Measurements from ENCODE around the gene ATP6V1E1. TPM values are rescaled to one million over a fixed set of nuclear protein-coding genes. Genes with fewer than 3 reads are reported as not detected.

The ATP6V1E1 gene
- total RNA-seq, 1 experiment from 2014 or later: 89.2 TPM

DNA sequence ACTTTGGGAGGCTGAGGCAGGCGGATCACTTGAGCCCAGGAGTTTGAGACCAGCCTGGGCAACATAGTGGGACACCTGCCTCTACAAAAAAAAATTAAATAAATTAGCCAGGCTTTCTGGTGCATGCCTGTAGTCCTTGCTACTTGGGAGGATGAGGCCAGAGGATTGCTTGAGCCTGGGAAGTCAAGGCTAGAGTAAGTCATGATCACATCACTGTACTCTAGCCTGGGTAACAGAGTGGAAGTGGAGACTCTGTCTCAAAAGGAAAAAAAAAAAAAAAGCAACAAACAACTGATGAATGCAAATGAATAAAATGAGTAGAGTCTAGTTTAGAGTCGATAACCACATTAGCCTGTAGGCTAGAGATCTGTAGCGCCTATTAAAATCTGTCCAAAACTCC is 6.1 kb upstream of the ATP6V1E1 start:
- no peak overlapping the region for H3K23ac ChIP-seq (ENCODE audit: insufficient read length, low read depth, low read length)
- H3T11ph ChIP-seq (ENCODE audit: low read length): no peak overlapping the region
- H4K8ac ChIP-seq (replicated peaks; ENCODE audit: insufficient read length, low read depth, low read length): no peak overlapping the region
- no peaks in the 10 kb centered on the region for H3K79me1 ChIP-seq (ENCODE audit: insufficient read depth, low read depth, low read length, poor library complexity, severe bottlenecking)
- 0 out of 2 replicates have a peak, but pooled peaks cover 3% of the 10 kb centered on the region for H3K79me2 ChIP-seq (ENCODE audit: insufficient read depth, low read length)
- no peaks in the 10 kb centered on the region; the same call in 1 of the 2 replicates for H3K4me1 ChIP-seq (ENCODE audit: insufficient read depth, low read length)
- no peak for DNase-seq
- H3K27me3 ChIP-seq (ENCODE audit: insufficient read depth, low read length): no peaks in the 10 kb centered on the region
- no peak overlapping the region for H3K18ac ChIP-seq (ENCODE audit: insufficient read length, low read depth, low read length)
- H2BK20ac ChIP-seq (ENCODE audit: low read depth, low read length, poor library complexity, severe bottlenecking): no peak overlapping the region
- H3K27ac ChIP-seq (ENCODE audit: insufficient read length, low read depth, low read length): no peak overlapping the region
- no peaks in the 10 kb centered on the region for H3K27me3 Mint-ChIP-seq (ENCODE audit: low read depth)
- H3K4me3 Mint-ChIP-seq: no peak overlapping the region
- H3K9me3 ChIP-seq (ENCODE audit: control insufficient read depth, low read depth, low read length): no peaks in the 10 kb centered on the region
- no peak overlapping the region for H3K14ac ChIP-seq (ENCODE audit: insufficient read depth, low read length)
- no peak overlapping the region for H2AFZ ChIP-seq (ENCODE audit: low read length)
- no peak overlapping the region for H2BK120ac ChIP-seq (ENCODE audit: low read depth, low read length, poor library complexity, severe bottlenecking)
- no peak overlapping the region for H4K5ac ChIP-seq (ENCODE audit: insufficient read length, low read depth, low read length)
- H4K20me1 ChIP-seq (ENCODE audit: control insufficient read depth, insufficient read depth, insufficient read length): no peaks in the 10 kb centered on the region
- TF ChIP-seq, protein P1, sequence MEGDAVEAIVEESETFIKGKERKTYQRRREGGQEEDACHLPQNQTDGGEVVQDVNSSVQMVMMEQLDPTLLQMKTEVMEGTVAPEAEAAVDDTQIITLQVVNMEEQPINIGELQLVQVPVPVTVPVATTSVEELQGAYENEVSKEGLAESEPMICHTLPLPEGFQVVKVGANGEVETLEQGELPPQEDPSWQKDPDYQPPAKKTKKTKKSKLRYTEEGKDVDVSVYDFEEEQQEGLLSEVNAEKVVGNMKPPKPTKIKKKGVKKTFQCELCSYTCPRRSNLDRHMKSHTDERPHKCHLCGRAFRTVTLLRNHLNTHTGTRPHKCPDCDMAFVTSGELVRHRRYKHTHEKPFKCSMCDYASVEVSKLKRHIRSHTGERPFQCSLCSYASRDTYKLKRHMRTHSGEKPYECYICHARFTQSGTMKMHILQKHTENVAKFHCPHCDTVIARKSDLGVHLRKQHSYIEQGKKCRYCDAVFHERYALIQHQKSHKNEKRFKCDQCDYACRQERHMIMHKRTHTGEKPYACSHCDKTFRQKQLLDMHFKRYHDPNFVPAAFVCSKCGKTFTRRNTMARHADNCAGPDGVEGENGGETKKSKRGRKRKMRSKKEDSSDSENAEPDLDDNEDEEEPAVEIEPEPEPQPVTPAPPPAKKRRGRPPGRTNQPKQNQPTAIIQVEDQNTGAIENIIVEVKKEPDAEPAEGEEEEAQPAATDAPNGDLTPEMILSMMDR (conservative IDR thresholded peaks at IDR 0.05): no peak
- no peak overlapping the region for H3K4me2 ChIP-seq (ENCODE audit: insufficient read depth, insufficient read length, low read length)
- H4K91ac ChIP-seq (ENCODE audit: insufficient read length, low read depth, low read length): no peak overlapping the region
- H2BK12ac ChIP-seq (ENCODE audit: insufficient read length, low read depth, low read length): no peak overlapping the region
- no peak overlapping the region for H3K4ac ChIP-seq (ENCODE audit: low read depth, low read length)
- WGBS (ENCODE audit: extremely low coverage, insufficient read length, low lambda C conversion rate): no CpG with 5 or more reads among the region's 3 CpGs
- H3K23me2 ChIP-seq (ENCODE audit: insufficient read length, low read depth, low read length, poor library complexity, severe bottlenecking): peaks cover 6% of the 10 kb centered on the region
- H3K9me3 Mint-ChIP-seq: no peaks in the 10 kb centered on the region
- H2BK5ac ChIP-seq (ENCODE audit: insufficient read length, low read length): no peak overlapping the region
- no peak overlapping the region for H2BK15ac ChIP-seq (ENCODE audit: low read depth, low read length)
- H3K4me1 Mint-ChIP-seq: peaks cover 6 to 16% of the 10 kb centered on the region in 2 experiments
- no peak overlapping the region for H3K27ac Mint-ChIP-seq
- H3K36me3 Mint-ChIP-seq (ENCODE audit: insufficient read depth in 1 of 3, low read depth in 3 of 3): no peaks in the 10 kb centered on the region
- H2AK5ac ChIP-seq (ENCODE audit: insufficient read length, low read length): no peak overlapping the region
- H3K9ac ChIP-seq (ENCODE audit: extremely low read depth, insufficient read length, low read length): no peak overlapping the region
- no peak overlapping the region for H3K56ac ChIP-seq (ENCODE audit: insufficient read length, low read depth, low read length)
